Caco-2 (cell line): ENCODE results near the gene ATP8B1. TPM values are rescaled to one million over a fixed set of nuclear protein-coding genes. Genes with fewer than 3 reads are reported as not detected.

ENCODE experiments used
- BruUV-seq: library from RNA; stranded (reverse); fragments of 400-500 nt; replicated peaks from 2 replicates; lab custom pipeline; 2021; lab: Mats Ljungman, UMichigan
- CTCF ChIA-PET: fragments of 300-600 bp; sonication (Branson Sonifier 250); formaldehyde crosslinking; loops from one replicate; lab custom pipeline; 2022; ENCODE audit warnings: antibody characterized with exemption; lab: Charles Lee
- POLR2A ChIA-PET: fragments of 300-600 bp; sonication (Branson Sonifier 250); formaldehyde crosslinking; loops from one replicate; lab custom pipeline; 2022; ENCODE audit warnings: antibody characterized with exemption; lab: Charles Lee
- DNase-seq, 2 experiments: peaks; one replicate each; pipeline versions ENCODE4 v3.0.0 to v3.0.0-alpha.2; 2020 to 2022
- H3K27me3 ChIP-seq: replicated peaks from 2 replicates; pipeline ENCODE4 v1.6.0; 2011; ENCODE audit warnings: low read length; ENCODE audit not compliant: control insufficient read depth, insufficient read depth
- H3K36me3 ChIP-seq: 2 replicates; pipeline ENCODE4 v1.5.1; 2011; ENCODE audit warnings: low read length; ENCODE audit not compliant: control insufficient read depth, insufficient read depth
- H3K4me1 ChIP-seq: fragments of 250-450 bp; sonication (Bioruptor Pico); 2 replicates; pipeline ENCODE4 v1.5.1; 2020; ENCODE audit warnings: mild to moderate bottlenecking
- H3K4me3 ChIP-seq: 2 replicates; pipeline ENCODE4 v1.5.1; 2011; ENCODE audit warnings: low read depth, mild to moderate bottlenecking, control low read depth, low read length
- H3K9me3 ChIP-seq: fragments of 250-450 bp; sonication (Bioruptor Pico); 2 replicates; pipeline ENCODE4 v1.5.1; 2020; ENCODE audit warnings: mild to moderate bottlenecking, moderate library complexity
- H3K27ac Mint-ChIP-seq: one replicate; pipeline ENCODE4 v1.8.0; 2022; ENCODE audit warnings: mixed read lengths; ENCODE audit not compliant: unreplicated experiment
- H3K27me3 Mint-ChIP-seq: one replicate; pipeline ENCODE4 v1.8.0; 2022; ENCODE audit warnings: mixed read lengths; ENCODE audit not compliant: insufficient read depth, unreplicated experiment
- H3K36me3 Mint-ChIP-seq: one replicate; pipeline ENCODE4 v1.8.0; 2022; ENCODE audit warnings: mild to moderate bottlenecking, mixed read lengths; ENCODE audit not compliant: insufficient read depth, unreplicated experiment
- H3K4me1 Mint-ChIP-seq: one replicate; pipeline ENCODE4 v1.8.0; 2022; ENCODE audit warnings: low read depth, mixed read lengths; ENCODE audit not compliant: unreplicated experiment
- H3K4me3 Mint-ChIP-seq: one replicate; pipeline ENCODE4 v1.8.0; 2022; ENCODE audit warnings: mild to moderate bottlenecking, moderate library complexity, mixed read lengths; ENCODE audit not compliant: unreplicated experiment
- H3K9me3 Mint-ChIP-seq: one replicate; pipeline ENCODE4 v1.8.0; 2022; ENCODE audit warnings: mixed read lengths; ENCODE audit not compliant: unreplicated experiment
- CTCF ChIP-seq, 2 experiments: fragments of 200-600 bp in 1 of 2; IDR thresholded peaks; 1 replicate in 1 of 2; 2 replicates in 1 of 2; pipeline versions ENCODE4 v1.5.1 to v1.8.0; 2011 to 2022; ENCODE audit warnings: antibody characterized with exemption in 1 of 2, control low read depth in 1 of 2, inconsistent platforms in 1 of 2, low read depth in 1 of 2, low read length in 1 of 2, mild to moderate bottlenecking in 1 of 2, moderate library complexity in 1 of 2; ENCODE audit not compliant: insufficient read depth in 1 of 2, severe bottlenecking in 1 of 2, unreplicated experiment in 1 of 2
- intact Hi-C: fragments of 100-400 bp; cut with micrococcal nuclease; formaldehyde crosslinking; loops from one replicate; pipeline ENCODE4 v1.10.0; 2022; ENCODE audit not compliant: unreplicated experiment
- total RNA-seq: library from RNA; stranded (reverse); gene quantifications from 2 replicates; pipeline ENCODE4 v1.2.3, GENCODE V29; 2022

The ATP8B1 gene
- total RNA-seq, 1 experiment from 2014 or later = 31.6 TPM

- Mint-ChIP-seq H3K36me3 (peaks cover 10% of the 10 kb centered on the region), H3K27ac (no peak overlapping the region), H3K4me3 (no peak overlapping the region), H3K4me1 (peaks cover 21% of the 10 kb centered on the region), H3K27me3 (no peaks in the 10 kb centered on the region), H3K9me3 (no peaks in the 10 kb centered on the region)
- DNase-seq = no peak
- H3K9me3 ChIP-seq = no peaks in the 10 kb centered on the region
- no peak overlapping the region for H3K4me3 ChIP-seq
- no peak for TF ChIP-seq CTCF (IDR thresholded peaks at IDR 0.05; ENCODE audit: insufficient read depth in 1 of 2, low read depth in 1 of 2, low read length in 1 of 2, severe bottlenecking in 1 of 2, unreplicated experiment in 1 of 2)
- POLR2A ChIA-PET = no interaction called here
- intact Hi-C loops = no loop called here
- H3K4me1 ChIP-seq = peaks cover 18% of the 10 kb centered on the region
- H3K36me3 ChIP-seq = no peaks in the 10 kb centered on the region
- no peaks in the 10 kb centered on the region for H3K27me3 ChIP-seq
- CTCF ChIA-PET = interaction anchor here (0.6 kb wide), 1 partner anchor 1174 kb away, joined by 5 read pairs; no protein-coding TSS in a partner anchor
- BruUV-seq = no TSS peak
These were observed 26.3 kb downstream of the ATP8B1 start for GRCh38 chr18:57776767-57777166.

GRCh38 chr18:57776354-57776753 is 26.8 kb downstream of the ATP8B1 start:
- Mint-ChIP-seq H3K36me3 (peaks cover 10% of the 10 kb centered on the region), H3K27ac (no peak overlapping the region), H3K4me1 (peaks cover 21% of the 10 kb centered on the region), H3K4me3 (no peak overlapping the region), H3K9me3 (no peaks in the 10 kb centered on the region), H3K27me3 (no peaks in the 10 kb centered on the region)
- POLR2A ChIA-PET = no interaction called here
- no peak for DNase-seq
- TF ChIP-seq CTCF (IDR thresholded peaks at IDR 0.05; ENCODE audit: insufficient read depth in 1 of 2, low read depth in 1 of 2, low read length in 1 of 2, severe bottlenecking in 1 of 2, unreplicated experiment in 1 of 2) = no peak
- Histone ChIP-seq H3K27me3 (no peaks in the 10 kb centered on the region), H3K4me1 (peaks cover 22% of the 10 kb centered on the region), H3K4me3 (no peak overlapping the region), H3K9me3 (no peaks in the 10 kb centered on the region), H3K36me3 (no peaks in the 10 kb centered on the region)
- CTCF ChIA-PET = interaction anchor here (0.6 kb wide), 1 partner anchor 1175 kb away, joined by 5 read pairs; no protein-coding TSS in a partner anchor
- no TSS peak for BruUV-seq
- intact Hi-C loops = no loop called here

- CTCF ChIA-PET = no interaction called here
These were observed 27.2 kb downstream of the ATP8B1 start for GRCh38 chr18:57775937-57776336.

More at GRCh38 chr18:57775937-57776336, 27.2 kb downstream of the ATP8B1 start:
- peaks cover 21% of the 10 kb centered on the region for H3K4me1 Mint-ChIP-seq
- no TSS peak for BruUV-seq
- intact Hi-C loops = no loop called here
- POLR2A ChIA-PET = no interaction called here
- Histone ChIP-seq H3K4me3 (no peak overlapping the region), H3K36me3 (no peaks in the 10 kb centered on the region), H3K4me1 (peaks cover 25% of the 10 kb centered on the region), H3K27me3 (no peaks in the 10 kb centered on the region), H3K9me3 (no peaks in the 10 kb centered on the region)
- H3K9me3 Mint-ChIP-seq = no peaks in the 10 kb centered on the region
- H3K36me3 Mint-ChIP-seq = peaks cover 9% of the 10 kb centered on the region
- no peak overlapping the region for H3K27ac Mint-ChIP-seq
- no peak overlapping the region for H3K4me3 Mint-ChIP-seq
- DNase-seq = no peak
- no peak for TF ChIP-seq CTCF (IDR thresholded peaks at IDR 0.05; ENCODE audit: insufficient read depth in 1 of 2, low read depth in 1 of 2, low read length in 1 of 2, severe bottlenecking in 1 of 2, unreplicated experiment in 1 of 2)
- no peaks in the 10 kb centered on the region for H3K27me3 Mint-ChIP-seq
